H1 (cell line): Measurements from ENCODE around the gene NMNAT3. TPM values are rescaled to one million over a fixed set of nuclear protein-coding genes. Genes with fewer than 3 reads are reported as not detected.

Experiments
- ASH2L ChIP-seq: fragments of 200-600, 300-600 bp; sonication (generic); IDR thresholded peaks from one replicate; pipeline ENCODE4 v1.7.1; 2017; ENCODE audit warnings: low read length
- CTBP2 ChIP-seq: IDR thresholded peaks from 2 replicates; pipeline ENCODE4 v1.7.0; 2011; ENCODE audit warnings: borderline replicate concordance, mild to moderate bottlenecking, moderate library complexity, mixed read lengths, low read length; ENCODE audit not compliant: insufficient read depth, insufficient read length
- FOSL1 ChIP-seq: IDR thresholded peaks from 2 replicates; pipeline ENCODE4 v1.6.1; 2011; ENCODE audit warnings: mild to moderate bottlenecking, low read depth, low read length, moderate library complexity; ENCODE audit not compliant: insufficient read depth
- NRF1 ChIP-seq: IDR thresholded peaks from 2 replicates; pipeline ENCODE4 v1.6.1; 2011; ENCODE audit warnings: mild to moderate bottlenecking, low read depth, low read length, improper control_type of control experiment
- SP2 ChIP-seq: IDR thresholded peaks from 2 replicates; pipeline ENCODE4 v1.6.1; 2012; ENCODE audit warnings: mild to moderate bottlenecking, low read length, inconsistent platforms
- SRF ChIP-seq: IDR thresholded peaks from 2 replicates; pipeline ENCODE4 v1.6.1; 2011; ENCODE audit warnings: mild to moderate bottlenecking, low read depth, low read length, moderate library complexity
- polyA plus RNA-seq, 7 experiments: library from polyadenylated mRNA; depleted of rRNA in 3 of 7; stranded (reverse) in 5 of 7; unstranded in 2 of 7; fragments of >200 nt in 5 of 7; fragments of 200-250 nt in 2 of 7; gene quantifications; 1 replicate in 5 of 7; 2 replicates in 1 of 7; 4 replicates in 1 of 7; pipeline versions ENCODE4 v1.2.1 to v1.2.3, GENCODE V29; 2011 to 2013; ENCODE audit warnings: missing spikeins in 2 of 7, mixed read lengths in 2 of 7
- total RNA-seq: library from RNA; stranded (reverse); fragmentation: NEBNext Ultra II Directional; extraction: Animal tissue kit (Norgen Biotek cat#: 25700); gene quantifications from 2 replicates; pipeline ENCODE4 v1.2.1, GENCODE V29; 2021

The NMNAT3 gene
- total and polyA plus RNA-seq, 2 of the 8 experiments (the other 6 are each of a cell fraction or from before 2014, with no cell fraction given), result 4.2 to 4.3 TPM

- TF ChIP-seq NRF1 (no peak), CTBP2 (no peak), FOSL1 (no peak), SP2 (no peak), ASH2L (no peak), SRF (no peak)
These were observed 69.7 kb downstream of the NMNAT3 start (continued) for GRCh38 chr3:139608108-139608380.
